C4-2B (cell line): ENCODE data around the gene TAAR6.

Experiments used
- CTCF ChIP-seq: fragments of 450-650 bp; conservative IDR thresholded peaks from 2 replicates; pipeline ENCODE4 v1.5.1; 2017; ENCODE audit warnings: mild to moderate bottlenecking
- ZFX ChIP-seq: fragments of 450-650 bp; IDR thresholded peaks from 2 replicates; pipeline ENCODE4 v1.6.1; 2017

GRCh38 chr6:132584698-132585097 is 14.6 kb downstream of the TAAR6 start:
- TF ChIP-seq CTCF = no peak
- TF ChIP-seq ZFX = no peak
